A549 (cell line): ENCODE data around the gene CCDC61. TPM values are rescaled to one million over a fixed set of nuclear protein-coding genes. Genes with fewer than 3 reads are reported as not detected.

Experiments used
- ATAC-seq, 2 experiments: fragments of 200-7000 bp in 1 of 2; fragments of >200 bp in 1 of 2; cut with Nextera tagmentation in 1 of 2; cut with Tn5 transposase in 1 of 2; 3 replicates each; pipeline versions ENCODE4 v1.8.0 to v1.9.1; 2018 to 2020; ENCODE audit warnings: mild to moderate bottlenecking in 1 of 2, moderate library complexity in 1 of 2
- CTCF ChIA-PET: fragments of 300-600 bp; sonication (Branson Sonifier 250); formaldehyde crosslinking; extraction: SDS; loops from one replicate; lab custom pipeline; 2021; ENCODE audit warnings: antibody characterized with exemption, inconsistent platforms; lab: Yijun Ruan, JAX
- POLR2A ChIA-PET: fragments of 350-600 bp; formaldehyde crosslinking; extraction: SDS; loops from one replicate; lab custom pipeline; 2021; ENCODE audit warnings: antibody characterized with exemption, inconsistent platforms; lab: Yijun Ruan, JAX
- DNase-seq, 2 experiments: peaks; one replicate each; pipeline versions ENCODE4 v3.0.0 to v3.0.0-alpha.2; 2011 to 2016; ENCODE audit warnings: low read depth in 1 of 2, low spot score in 1 of 2
- FAIRE-seq: peaks from 2 replicates; lab custom pipeline; 2011; peaks lifted over from hg19 to GRCh38; lab: Jason Lieb, UNC
- H3K27ac ChIP-seq, 2 experiments: fragments of >200 bp; sonication (Bioruptor Twin); formaldehyde crosslinking; 3 replicates each; pipeline ENCODE4 v1.5.1; 2016 to 2017
- H3K4me1 ChIP-seq: fragments of >200 bp; sonication (Bioruptor Twin); formaldehyde crosslinking; 3 replicates; pipeline ENCODE4 v1.6.1; 2016
- H3K4me2 ChIP-seq: fragments of >200 bp; sonication (Bioruptor Twin); formaldehyde crosslinking; 3 replicates; pipeline ENCODE4 v1.6.1; 2016
- H3K4me3 ChIP-seq: fragments of >200 bp; sonication (Bioruptor Twin); formaldehyde crosslinking; 3 replicates; pipeline ENCODE4 v1.5.1; 2016
- H3K9me3 ChIP-seq: fragments of >200 bp; sonication (Bioruptor Twin); formaldehyde crosslinking; 3 replicates; pipeline ENCODE4 v1.6.1; 2016
- HDAC2 ChIP-seq: fragments of 200-600 bp; sonication (generic); IDR thresholded peaks from 2 replicates; pipeline ENCODE4 v1.6.1; 2016
- HOXA7 ChIP-seq: fragments of 250-450 bp; sonication (Bioruptor Pico); IDR thresholded peaks from 2 replicates; pipeline ENCODE4 v1.5.0; 2020; ENCODE audit warnings: mild to moderate bottlenecking, moderate library complexity
- HOXB13 ChIP-seq: fragments of 250-450 bp; sonication (Bioruptor Pico); IDR thresholded peaks from 2 replicates; pipeline ENCODE4 v1.5.0; 2020; ENCODE audit warnings: low read depth, mild to moderate bottlenecking, moderate library complexity
- RAD21 ChIP-seq, 2 experiments: fragments of >200 bp in 1 of 2; sonication (Bioruptor Twin) in 1 of 2; formaldehyde crosslinking in 1 of 2; IDR thresholded peaks in 1 of 2; conservative IDR thresholded peaks in 1 of 2; 2 replicates in 1 of 2; 3 replicates in 1 of 2; pipeline ENCODE4 v1.6.1; 2012 to 2018; ENCODE audit warnings: inconsistent platforms in 1 of 2
- WGBS: methylation state at CpG from one replicate; pipeline ENCODE4 v1.1.6; 2017; ENCODE audit errors: missing lambda C conversion rate; 5-methylcytosine and 5-hydroxymethylcytosine counted together
- polyA plus RNA-seq, 4 experiments: library from polyadenylated mRNA; depleted of rRNA in 3 of 4; stranded (reverse); fragments of >200 nt; fragmentation: RNase III in 1 of 4; extraction: RNeasy Plus Mini Kit Qiagen cat#74134 plus additional on column Dnase treatment in 1 of 4; gene quantifications; 2 replicates in 3 of 4; 3 replicates in 1 of 4; pipeline ENCODE4 v1.2.3, GENCODE V29; 2011 to 2017
- small RNA-seq, 6 experiments: library from RNA; depleted of rRNA; stranded (forward); fragments of <200 nt; gene quantifications; one replicate each; pipeline ENCODE3, GENCODE V24; 2012

Gene CCDC61
- polyA plus RNA-seq, 2 of the 4 experiments (the other 2 are of a cell fraction): 3.2 to 8.2 TPM

DNA sequence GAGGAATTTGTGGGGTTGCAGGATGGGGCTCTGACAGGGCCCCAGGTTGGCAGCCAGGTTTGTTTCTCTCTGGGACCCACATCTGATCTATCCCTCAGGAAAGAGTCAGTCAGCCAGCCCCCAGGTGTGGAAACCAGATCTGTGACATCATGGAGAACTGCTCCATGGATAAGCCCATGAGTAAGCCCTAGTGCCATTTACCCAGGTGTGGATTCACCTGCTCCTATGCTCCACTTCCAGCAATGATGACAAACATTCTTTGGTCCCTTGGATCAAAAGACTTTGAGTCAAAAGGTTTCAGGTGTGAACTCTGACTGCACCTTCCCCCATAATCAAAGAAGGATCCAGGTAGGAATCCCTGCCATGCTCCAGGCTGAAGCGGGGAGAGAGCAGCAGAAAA is 72.4 kb downstream of the CCDC61 start:
- TF ChIP-seq HOXB13 (CRISPR knock-in tag) (no peak), RAD21 (conservative IDR thresholded peaks at IDR 0.05 in 1 of 2, IDR thresholded peaks at IDR 0.05 in 1 of 2) (no peak), HDAC2 (no peak), HOXA7 (CRISPR knock-in tag) (no peak)
- Histone ChIP-seq H3K4me3 (no peak overlapping the region), H3K9me3 (no peaks in the 10 kb centered on the region), H3K4me2 (peak overlapping the region; percentile 64), H3K27ac (peak overlapping the region; percentile 87 to 89), H3K4me1 (peaks cover 59% of the 10 kb centered on the region)
- CTCF ChIA-PET: interaction anchor here (0.8 to 36.0 kb wide), 9 partner anchors 12 to 213 kb away, joined by 3 to 713 read pairs (median 5); no protein-coding TSS in a partner anchor
- FAIRE-seq (no peak), DNase-seq (no peak), ATAC-seq (no peak)
- WGBS: 96% methylated on average over 1 of the region's 1 CpG
- POLR2A ChIA-PET: interaction anchor here (0.5 to 1.5 kb wide), 4 partner anchors 10 to 51 kb away, joined by 3 to 9 read pairs (median 5); no protein-coding TSS in a partner anchor

Small RNA genes within 50 kb of the gene (small RNA-seq; reads per million reads assigned to genes)
- gene MIR769: 7.8 to 460 (median 181) reads per million in 6 experiments

Other genes with a start within 250 kb of the CCDC61 start
- gene SIX5, start 226.2 kb upstream of the CCDC61 start, polyA plus RNA-seq (2011; rRNA removed): 8.9 and 10.0 TPM in 2 replicates
- 19.6 to 24.7 TPM (median 24.7 TPM) in 3 replicates for gene SIX5, start 226.2 kb upstream of the CCDC61 start, polyA plus RNA-seq (2017; fragmentation: RNase III; extraction: RNeasy Plus Mini Kit Qiagen cat#74134 plus additional on column Dnase treatment)
- gene DMPK, start 213.0 kb upstream of the CCDC61 start, polyA plus RNA-seq (2011; rRNA removed): 12.5 and 21.6 TPM in 2 replicates
- 46.3 to 57.5 TPM (median 56.6 TPM) in 3 replicates for gene DMPK, start 213.0 kb upstream of the CCDC61 start, polyA plus RNA-seq (2017; fragmentation: RNase III; extraction: RNeasy Plus Mini Kit Qiagen cat#74134 plus additional on column Dnase treatment)
- 17.1 and 17.5 TPM in 2 replicates for gene DMWD, start 202.6 kb upstream of the CCDC61 start, polyA plus RNA-seq (2011; rRNA removed)
- gene DMWD, start 202.6 kb upstream of the CCDC61 start, polyA plus RNA-seq (2017; fragmentation: RNase III; extraction: RNeasy Plus Mini Kit Qiagen cat#74134 plus additional on column Dnase treatment): 29.9 to 31.3 TPM (median 29.9 TPM) in 3 replicates
- gene RSPH6A, start 180.2 kb upstream of the CCDC61 start, polyA plus RNA-seq (2011; rRNA removed): 0.04 TPM in 1 of 2 replicates, not detected in the other
- gene RSPH6A, start 180.2 kb upstream of the CCDC61 start, polyA plus RNA-seq (2017; fragmentation: RNase III; extraction: RNeasy Plus Mini Kit Qiagen cat#74134 plus additional on column Dnase treatment): 0.04 TPM in 1 of 3 replicates, not detected in the others
- gene SYMPK, start 132.3 kb upstream of the CCDC61 start, polyA plus RNA-seq (2011; rRNA removed): 92.6 and 105 TPM in 2 replicates
- 57.8 to 61.9 TPM (median 58.1 TPM) in 3 replicates for gene SYMPK, start 132.3 kb upstream of the CCDC61 start, polyA plus RNA-seq (2017; fragmentation: RNase III; extraction: RNeasy Plus Mini Kit Qiagen cat#74134 plus additional on column Dnase treatment)
- 5.3 and 6.5 TPM in 2 replicates for gene FOXA3, start 131.1 kb upstream of the CCDC61 start, polyA plus RNA-seq (2011; rRNA removed)
- 1.2 to 1.6 TPM (median 1.3 TPM) in 3 replicates for gene FOXA3, start 131.1 kb upstream of the CCDC61 start, polyA plus RNA-seq (2017; fragmentation: RNase III; extraction: RNeasy Plus Mini Kit Qiagen cat#74134 plus additional on column Dnase treatment)
- gene IRF2BP1, start 109.3 kb upstream of the CCDC61 start, polyA plus RNA-seq (2011; rRNA removed): 9.5 and 10.9 TPM in 2 replicates
- gene IRF2BP1, start 109.3 kb upstream of the CCDC61 start, polyA plus RNA-seq (2017; fragmentation: RNase III; extraction: RNeasy Plus Mini Kit Qiagen cat#74134 plus additional on column Dnase treatment): 20.1 to 23.1 TPM (median 21.3 TPM) in 3 replicates
- gene MYPOP, start 92.9 kb upstream of the CCDC61 start, polyA plus RNA-seq (2011; rRNA removed): 2.1 and 3.4 TPM in 2 replicates
- 7.9 to 10.6 TPM (median 10.5 TPM) in 3 replicates for gene MYPOP, start 92.9 kb upstream of the CCDC61 start, polyA plus RNA-seq (2017; fragmentation: RNase III; extraction: RNeasy Plus Mini Kit Qiagen cat#74134 plus additional on column Dnase treatment)
- gene NANOS2, start 80.7 kb upstream of the CCDC61 start, polyA plus RNA-seq (2011; rRNA removed): not detected in 2 replicates
- gene NANOS2, start 80.7 kb upstream of the CCDC61 start, polyA plus RNA-seq (2017; fragmentation: RNase III; extraction: RNeasy Plus Mini Kit Qiagen cat#74134 plus additional on column Dnase treatment): not detected in 3 replicates
- 0.06 and 0.17 TPM in 2 replicates for gene NOVA2, start 21.6 kb upstream of the CCDC61 start, polyA plus RNA-seq (2011; rRNA removed)
- 0.13 to 0.30 TPM (median 0.24 TPM) in 3 replicates for gene NOVA2, start 21.6 kb upstream of the CCDC61 start, polyA plus RNA-seq (2017; fragmentation: RNase III; extraction: RNeasy Plus Mini Kit Qiagen cat#74134 plus additional on column Dnase treatment)
- gene PGLYRP1, start 27.6 kb downstream of the CCDC61 start, polyA plus RNA-seq (2011; rRNA removed): not detected in 2 replicates
- not detected in 3 replicates for gene PGLYRP1, start 27.6 kb downstream of the CCDC61 start, polyA plus RNA-seq (2017; fragmentation: RNase III; extraction: RNeasy Plus Mini Kit Qiagen cat#74134 plus additional on column Dnase treatment)
- gene IGFL4, start 45.5 kb downstream of the CCDC61 start, polyA plus RNA-seq (2011; rRNA removed): 1.7 and 2.4 TPM in 2 replicates
- gene IGFL4, start 45.5 kb downstream of the CCDC61 start, polyA plus RNA-seq (2017; fragmentation: RNase III; extraction: RNeasy Plus Mini Kit Qiagen cat#74134 plus additional on column Dnase treatment): 1.3 to 3.1 TPM (median 2.8 TPM) in 3 replicates
- gene IGFL3, start 129.2 kb downstream of the CCDC61 start, polyA plus RNA-seq (2011; rRNA removed): 0.16 TPM in 1 of 2 replicates, not detected in the other
- gene IGFL3, start 129.2 kb downstream of the CCDC61 start, polyA plus RNA-seq (2017; fragmentation: RNase III; extraction: RNeasy Plus Mini Kit Qiagen cat#74134 plus additional on column Dnase treatment): 0.44 to 1.1 TPM (median 0.66 TPM) in 3 replicates
- 0.78 and 1.9 TPM in 2 replicates for gene IGFL2, start 152.8 kb downstream of the CCDC61 start, polyA plus RNA-seq (2011; rRNA removed)
- gene IGFL2, start 152.8 kb downstream of the CCDC61 start, polyA plus RNA-seq (2017; fragmentation: RNase III; extraction: RNeasy Plus Mini Kit Qiagen cat#74134 plus additional on column Dnase treatment): 0.21 to 1.4 TPM (median 1.1 TPM) in 3 replicates
- 0.70 and 0.88 TPM in 2 replicates for gene IGFL1, start 234.3 kb downstream of the CCDC61 start, polyA plus RNA-seq (2011; rRNA removed)
- gene IGFL1, start 234.3 kb downstream of the CCDC61 start, polyA plus RNA-seq (2017; fragmentation: RNase III; extraction: RNeasy Plus Mini Kit Qiagen cat#74134 plus additional on column Dnase treatment): 1.0 to 1.9 TPM (median 1.1 TPM) in 3 replicates